Measurements from ENCODE around the gene NME7. TPM values are rescaled to one million over a fixed set of nuclear protein-coding genes. Genes with fewer than 3 reads are reported as not detected.

Gene NME7
- total and polyA plus RNA-seq, 2 experiments from 2014 or later = 39.1 to 48.5 TPM

GRCh38 chr1:169236880-169237279 lies 130.7 kb downstream of the NME7 start:
- Histone ChIP-seq H2AFZ (no peak overlapping the region), H3K79me2 (replicated peaks; ENCODE audit: insufficient read depth) (no peaks in the 10 kb centered on the region), H3F3A (replicated peaks; ENCODE audit: low read depth) (no peaks in the 10 kb centered on the region), H3K4me2 (no peak overlapping the region), H4K20me1 (replicated peaks; ENCODE audit: insufficient read depth) (no peaks in the 10 kb centered on the region), H3K4me1 (ENCODE audit: insufficient read depth) (peaks cover 7% of the 10 kb centered on the region; the same call in 1 of the 2 replicates), H3K9me2 (ENCODE audit: insufficient read depth) (no peaks in the 10 kb centered on the region), H3K27me3 (ENCODE audit: insufficient read depth) (no peaks in the 10 kb centered on the region), H3K27ac (ENCODE audit: low read depth) (no peak overlapping the region), H3K4me3 (no peak overlapping the region), H3K36me3 (ENCODE audit: insufficient read depth) (no peaks in the 10 kb centered on the region)
- TF ChIP-seq CREB1 (CRISPR knock-in tag; IDR thresholded peaks at IDR 0.05; ENCODE audit: low read depth) (no peak), CTCF (conservative IDR thresholded peaks at IDR 0.05; ENCODE audit: low read depth in 2 of 2) (no peak), ZNF331 (CRISPR knock-in tag; IDR thresholded peaks at IDR 0.05; ENCODE audit: low read depth) (no peak), ZNF462 (CRISPR knock-in tag; IDR thresholded peaks at IDR 0.05) (no peak), REST (IDR thresholded peaks at IDR 0.05; ENCODE audit: unreplicated experiment) (no peak), ZNF114 (CRISPR knock-in tag; IDR thresholded peaks at IDR 0.05) (no peak), ETS1 (IDR thresholded peaks at IDR 0.05) (no peak), POLR2AphosphoS5 (IDR thresholded peaks at IDR 0.05; ENCODE audit: low read depth) (no peak), EZH2 (IDR thresholded peaks at IDR 0.05; ENCODE audit: low read depth, unreplicated experiment) (no peak), NANOG (IDR thresholded peaks at IDR 0.05; ENCODE audit: borderline replicate concordance) (no peak), STAT1 (IDR thresholded peaks at IDR 0.05; ENCODE audit: unreplicated experiment) (no peak), EZH2phosphoT487 (IDR thresholded peaks at IDR 0.05; ENCODE audit: unreplicated experiment) (no peak), JUNB (IDR thresholded peaks at IDR 0.05; ENCODE audit: unreplicated experiment) (no peak)
- peaks cover 3% of the 10 kb centered on the region; the same call in 1 of the 3 replicates for H3K4me1 Mint-ChIP-seq
- no peaks in the 10 kb centered on the region for H3K36me3 Mint-ChIP-seq (ENCODE audit: low read depth)
- ATAC-seq (no peak), DNase-seq (ENCODE audit: low spot score) (no peak)
- no peaks in the 10 kb centered on the region for H3K27me3 Mint-ChIP-seq (ENCODE audit: insufficient read depth, low read depth, poor library complexity)
- H3K9me3 Mint-ChIP-seq = no peaks in the 10 kb centered on the region
- H3K27ac Mint-ChIP-seq = no peak overlapping the region
- H3K4me3 Mint-ChIP-seq = no peak overlapping the region
